Measurements from ENCODE around the gene DDX10.

Gene DDX10

GRCh38 chr11:108904480-108904879 lies 239.6 kb downstream of the DDX10 start:
- Histone ChIP-seq H2BK5ac (ENCODE audit: low read depth, low read length, poor library complexity) (no peak overlapping the region), H3K4ac (ENCODE audit: low read depth, low read length) (no peak overlapping the region), H3K4me3 (ENCODE audit: low read depth, low read length) (no peak overlapping the region), H3K79me1 (ENCODE audit: low read length) (no peaks in the 10 kb centered on the region), H3K23ac (ENCODE audit: low read length) (no peak overlapping the region), H4K91ac (ENCODE audit: low read depth, low read length) (no peak overlapping the region), H3K9ac (ENCODE audit: low read length) (no peak overlapping the region), H3K9me3 (ENCODE audit: insufficient read depth, low read depth, low read length) (no peaks in the 10 kb centered on the region), H3K18ac (ENCODE audit: low read length) (no peak overlapping the region), H3K14ac (ENCODE audit: low read length) (no peak overlapping the region), H4K8ac (ENCODE audit: low read depth, low read length) (no peak overlapping the region), H3K27ac (ENCODE audit: low read depth, low read length) (no peak overlapping the region), H2BK120ac (ENCODE audit: insufficient read depth, low read length, poor library complexity) (no peak overlapping the region), H2BK12ac (ENCODE audit: low read length) (no peak overlapping the region), H3K27me3 (ENCODE audit: insufficient read depth, low read length) (no peaks in the 10 kb centered on the region), H3K4me2 (ENCODE audit: low read length) (no peak overlapping the region), H2AK5ac (ENCODE audit: low read length) (no peak overlapping the region), H2AFZ (ENCODE audit: insufficient read depth, low read length, poor library complexity) (no peak overlapping the region), H3K4me1 (ENCODE audit: control insufficient read depth in 1 of 2, insufficient read depth in 2 of 2, low read length in 2 of 2) (peaks cover 3 to 5% of the 10 kb centered on the region in 2 experiments), H3K36me3 (ENCODE audit: control insufficient read depth in 1 of 2, insufficient read depth in 2 of 2, low read length in 2 of 2) (no peaks in the 10 kb centered on the region), H3K79me2 (ENCODE audit: control insufficient read depth, insufficient read depth, low read length, poor library complexity) (no peaks in the 10 kb centered on the region), H4K12ac (ENCODE audit: low read depth, low read length) (no peak overlapping the region)
- DNase-seq, result no peak
- no CpG with 5 or more reads among the region's 1 CpG for WGBS (ENCODE audit: extremely low coverage, insufficient coverage, insufficient read length)

DNA sequence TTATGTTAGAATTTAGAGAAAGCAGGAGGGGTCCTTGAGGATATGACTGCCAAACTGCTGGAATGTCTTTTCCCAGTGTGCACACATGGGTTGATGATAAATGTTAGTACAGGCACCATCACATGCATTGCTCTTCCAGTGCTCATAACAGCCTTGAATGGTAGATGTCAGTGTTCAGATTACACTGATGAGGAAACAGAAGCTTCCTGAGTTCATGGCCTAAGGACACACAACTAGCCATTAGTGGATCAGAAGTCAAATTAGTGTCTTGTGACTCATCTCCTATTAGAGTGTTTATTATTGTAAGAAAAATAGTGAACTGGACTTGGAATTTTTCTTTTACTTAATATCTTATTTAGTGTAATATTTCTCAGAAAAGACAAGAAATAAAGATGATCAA lies 241.5 kb downstream of the DDX10 start:
- no peaks in the 10 kb centered on the region for H3K79me1 ChIP-seq (ENCODE audit: low read length)
- no peak overlapping the region for H3K9ac ChIP-seq (ENCODE audit: low read length)
- DNase-seq, result peak; percentile 65 to 84
- H3K4ac ChIP-seq (ENCODE audit: low read depth, low read length), result no peak overlapping the region
- no peak overlapping the region for H2AFZ ChIP-seq (ENCODE audit: insufficient read depth, low read length, poor library complexity)
- no peak overlapping the region for H3K14ac ChIP-seq (ENCODE audit: low read length)
- H3K27ac ChIP-seq (ENCODE audit: low read depth, low read length), result no peak overlapping the region
- peaks cover 2% of the 10 kb centered on the region for H3K79me2 ChIP-seq (ENCODE audit: control insufficient read depth, insufficient read depth, low read length, poor library complexity)
- H3K4me2 ChIP-seq (ENCODE audit: low read length), result no peak overlapping the region
- H4K91ac ChIP-seq (ENCODE audit: low read depth, low read length), result no peak overlapping the region
- H3K36me3 ChIP-seq (ENCODE audit: control insufficient read depth in 1 of 2, insufficient read depth in 2 of 2, low read length in 2 of 2), result no peaks in the 10 kb centered on the region
- H4K12ac ChIP-seq (ENCODE audit: low read depth, low read length), result no peak overlapping the region
- H2BK120ac ChIP-seq (ENCODE audit: insufficient read depth, low read length, poor library complexity), result no peak overlapping the region
- no peak overlapping the region for H3K18ac ChIP-seq (ENCODE audit: low read length)
- no peaks in the 10 kb centered on the region for H3K27me3 ChIP-seq (ENCODE audit: insufficient read depth, low read length)
- no peak overlapping the region for H2AK5ac ChIP-seq (ENCODE audit: low read length)
- no peaks in the 10 kb centered on the region for H3K9me3 ChIP-seq (ENCODE audit: insufficient read depth, low read depth, low read length)
- no peak overlapping the region for H2BK5ac ChIP-seq (ENCODE audit: low read depth, low read length, poor library complexity)
- no peak overlapping the region for H3K23ac ChIP-seq (ENCODE audit: low read length)
- no peak overlapping the region for H4K8ac ChIP-seq (ENCODE audit: low read depth, low read length)
- H3K4me3 ChIP-seq (ENCODE audit: low read depth, low read length), result no peak overlapping the region
- no peak overlapping the region for H2BK12ac ChIP-seq (ENCODE audit: low read length)
- H3K4me1 ChIP-seq (ENCODE audit: control insufficient read depth in 1 of 2, insufficient read depth in 2 of 2, low read length in 2 of 2), result peaks cover 7% of the 10 kb centered on the region in 2 experiments

GRCh38 chr11:108906826-108907225 lies 242.0 kb downstream of the DDX10 start:
- no peak overlapping the region for H4K12ac ChIP-seq (ENCODE audit: low read depth, low read length)

GRCh38 chr11:108909041-108909440 lies 244.2 kb downstream of the DDX10 start:
- Histone ChIP-seq H4K12ac (ENCODE audit: low read depth, low read length) (no peak overlapping the region), H3K79me1 (ENCODE audit: low read length) (peaks cover 2% of the 10 kb centered on the region), H4K91ac (ENCODE audit: low read depth, low read length) (no peak overlapping the region), H2BK12ac (ENCODE audit: low read length) (peak overlapping the region; percentile 23), H3K27me3 (ENCODE audit: insufficient read depth, low read length) (no peaks in the 10 kb centered on the region), H2AK5ac (ENCODE audit: low read length) (no peak overlapping the region), H3K4me2 (ENCODE audit: low read length) (no peak overlapping the region), H3K36me3 (ENCODE audit: control insufficient read depth in 1 of 2, insufficient read depth in 2 of 2, low read length in 2 of 2) (no peaks in the 10 kb centered on the region), H3K4ac (ENCODE audit: low read depth, low read length) (no peak overlapping the region), H3K9ac (ENCODE audit: low read length) (no peak overlapping the region), H3K4me3 (ENCODE audit: low read depth, low read length) (no peak overlapping the region), H3K23ac (ENCODE audit: low read length) (no peak overlapping the region), H2BK5ac (ENCODE audit: low read depth, low read length, poor library complexity) (no peak overlapping the region), H3K14ac (ENCODE audit: low read length) (no peak overlapping the region), H3K9me3 (ENCODE audit: insufficient read depth, low read depth, low read length) (no peaks in the 10 kb centered on the region), H2AFZ (ENCODE audit: insufficient read depth, low read length, poor library complexity) (no peak overlapping the region), H3K4me1 (ENCODE audit: control insufficient read depth in 1 of 2, insufficient read depth in 2 of 2, low read length in 2 of 2) (peaks cover 7 to 14% of the 10 kb centered on the region in 2 experiments), H3K27ac (ENCODE audit: low read depth, low read length) (no peak overlapping the region), H4K8ac (ENCODE audit: low read depth, low read length) (no peak overlapping the region), H3K18ac (ENCODE audit: low read length) (no peak overlapping the region), H3K79me2 (ENCODE audit: control insufficient read depth, insufficient read depth, low read length, poor library complexity) (peaks cover 2% of the 10 kb centered on the region), H2BK120ac (ENCODE audit: insufficient read depth, low read length, poor library complexity) (no peak overlapping the region)
- no CpG with 5 or more reads among the region's 5 CpGs for WGBS (ENCODE audit: extremely low coverage, insufficient coverage, insufficient read length)
- DNase-seq, result no peak

More at GRCh38 chr11:108906826-108907225, 242.0 kb downstream of the DDX10 start:
- Histone ChIP-seq H3K14ac (ENCODE audit: low read length) (no peak overlapping the region), H2BK12ac (ENCODE audit: low read length) (no peak overlapping the region), H3K18ac (ENCODE audit: low read length) (no peak overlapping the region), H3K27me3 (ENCODE audit: insufficient read depth, low read length) (no peaks in the 10 kb centered on the region), H4K8ac (ENCODE audit: low read depth, low read length) (no peak overlapping the region), H3K27ac (ENCODE audit: low read depth, low read length) (no peak overlapping the region), H2AFZ (ENCODE audit: insufficient read depth, low read length, poor library complexity) (no peak overlapping the region), H3K36me3 (ENCODE audit: control insufficient read depth in 1 of 2, insufficient read depth in 2 of 2, low read length in 2 of 2) (no peaks in the 10 kb centered on the region), H2BK5ac (ENCODE audit: low read depth, low read length, poor library complexity) (no peak overlapping the region), H2AK5ac (ENCODE audit: low read length) (no peak overlapping the region), H3K4me1 (ENCODE audit: control insufficient read depth in 1 of 2, insufficient read depth in 2 of 2, low read length in 2 of 2) (peaks cover 7 to 10% of the 10 kb centered on the region in 2 experiments), H3K79me1 (ENCODE audit: low read length) (no peaks in the 10 kb centered on the region), H3K9me3 (ENCODE audit: insufficient read depth, low read depth, low read length) (no peaks in the 10 kb centered on the region), H3K4ac (ENCODE audit: low read depth, low read length) (no peak overlapping the region), H3K4me2 (ENCODE audit: low read length) (no peak overlapping the region), H3K23ac (ENCODE audit: low read length) (no peak overlapping the region), H3K4me3 (ENCODE audit: low read depth, low read length) (no peak overlapping the region), H4K91ac (ENCODE audit: low read depth, low read length) (no peak overlapping the region), H2BK120ac (ENCODE audit: insufficient read depth, low read length, poor library complexity) (no peak overlapping the region), H3K79me2 (ENCODE audit: control insufficient read depth, insufficient read depth, low read length, poor library complexity) (peaks cover 2% of the 10 kb centered on the region), H3K9ac (ENCODE audit: low read length) (no peak overlapping the region)
- DNase-seq, result no peak
- WGBS (ENCODE audit: extremely low coverage, insufficient coverage, insufficient read length), result no CpG with 5 or more reads among the region's 2 CpGs

Measured in trophoblast cell (in vitro differentiated cells and primary cell).